GM18508 (cell line): ENCODE measurements around the gene KRT82.
"Not testable (repeated sequence)": the region's sequence is repeated elsewhere in the genome, so short reads cannot be mapped to it uniquely, and the experiment has no call there.

ENCODE experiments used
- ATAC-seq: cut with Tn5 transposase; IDR thresholded peaks from one replicate; pipeline ENCODE4 v1.9.1; 2021; ENCODE audit warnings: moderate number of reproducible peaks; ENCODE audit not compliant: insufficient read depth, unreplicated experiment

Gene KRT82

DNA sequence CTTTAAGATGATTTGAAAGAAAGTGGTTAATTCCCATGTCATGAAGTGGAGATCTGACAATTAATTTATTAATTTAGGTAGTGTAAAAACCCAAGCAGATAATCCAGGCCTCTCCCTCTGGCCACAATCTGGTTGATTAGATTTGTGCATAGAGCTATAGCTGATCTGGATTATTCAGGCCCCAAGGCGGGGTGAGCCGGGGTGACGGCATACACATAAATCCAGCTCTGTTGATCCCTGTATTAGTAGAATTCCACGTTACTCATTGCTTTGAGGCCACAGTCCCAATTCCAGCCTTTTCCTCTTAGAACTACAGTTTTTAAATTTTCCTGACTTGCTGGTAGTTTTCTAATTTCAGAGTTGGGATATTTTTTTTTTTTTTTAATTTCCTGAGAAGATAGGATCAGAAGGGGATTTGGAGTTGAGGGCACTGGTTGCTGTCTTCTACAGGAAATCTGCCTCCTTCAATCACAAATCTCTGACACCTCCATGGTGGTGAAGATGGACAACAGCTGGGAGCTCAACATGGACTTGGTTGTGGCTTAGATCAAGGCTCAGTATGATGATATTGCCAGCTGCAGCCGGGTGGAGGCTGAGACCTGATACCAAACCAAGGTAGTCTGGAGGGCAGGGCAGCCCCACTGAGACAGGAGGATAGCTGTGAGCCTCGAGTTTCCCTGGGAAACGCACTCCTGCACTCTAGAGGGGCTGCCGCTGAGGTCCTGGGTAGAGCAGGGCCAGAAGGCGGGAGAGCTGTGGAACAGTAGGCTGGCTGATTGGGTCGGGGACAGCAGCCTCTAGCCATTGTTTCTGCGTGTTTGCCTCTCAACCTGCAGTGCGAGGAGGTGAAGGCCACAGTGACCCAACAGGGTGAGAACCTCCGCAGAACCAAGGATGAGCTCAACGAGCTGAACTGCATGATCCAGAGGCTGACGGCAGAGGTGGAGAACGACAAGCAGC is 58.3 kb downstream of the KRT82 start:
- ATAC-seq: no peak

- ATAC-seq: no peak
Measured at GRCh38 chr12:52347016-52347415, 59.1 kb downstream of the KRT82 start.

DNA sequence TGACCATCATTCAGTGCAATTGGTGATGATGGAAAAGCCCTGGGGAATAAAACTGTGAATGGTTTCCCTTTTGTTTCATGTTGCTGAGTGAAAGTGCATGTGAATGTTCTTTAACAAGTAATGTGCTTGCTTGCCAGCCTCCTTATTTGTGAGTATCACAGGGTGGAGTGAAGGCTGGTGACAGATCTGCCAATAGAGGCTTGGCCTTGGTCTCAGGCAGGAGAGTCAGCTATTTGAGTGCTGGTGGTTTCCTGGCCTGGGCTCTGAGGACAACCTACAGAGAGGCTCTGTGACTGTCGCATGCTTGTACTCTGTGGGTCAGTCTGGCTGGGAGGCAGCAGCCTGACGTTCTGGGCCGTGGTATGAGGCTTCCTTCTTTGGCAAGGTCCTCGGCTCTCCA is 59.5 kb downstream of the KRT82 start:
- ATAC-seq: no peak

GRCh38 chr12:52345041-52345440 is 61.1 kb downstream of the KRT82 start:
- not testable (repeated sequence) for ATAC-seq

DNA sequence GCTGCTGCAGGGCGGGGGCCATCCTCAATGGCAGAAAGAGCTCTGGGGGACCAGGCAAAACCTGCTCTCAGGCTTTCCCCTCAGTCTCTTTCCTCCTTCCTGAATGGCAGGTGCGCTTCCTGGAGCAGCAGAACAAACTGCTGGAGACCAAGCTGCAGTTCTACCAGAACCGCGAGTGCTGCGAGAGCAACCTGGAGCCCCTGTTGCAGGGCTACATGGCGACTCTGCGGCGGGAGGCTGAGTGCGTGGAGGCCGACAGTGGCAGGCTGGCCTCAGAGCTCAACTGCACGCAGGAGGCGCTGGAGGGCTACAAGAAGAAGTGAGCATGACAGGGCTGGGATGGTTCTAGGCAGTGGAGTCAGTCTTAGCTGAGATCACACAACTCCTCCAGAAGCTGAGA is 62.0 kb downstream of the KRT82 start:
- ATAC-seq: no peak
